AG04450 (cell line): ENCODE data around the gene PCK2. TPM values are rescaled to one million over a fixed set of nuclear protein-coding genes. Genes with fewer than 3 reads are reported as not detected.

Source experiments
- CTCF ChIA-PET: fragments of 300-600, 350-600 bp; formaldehyde crosslinking; extraction: SDS; loops from one replicate; lab custom pipeline; 2022; ENCODE audit warnings: antibody characterized with exemption, inconsistent platforms; lab: Charles Lee
- POLR2A ChIA-PET: fragments of 350-600 bp; formaldehyde crosslinking; extraction: SDS; loops from one replicate; lab custom pipeline; 2021; ENCODE audit warnings: antibody characterized with exemption, inconsistent platforms; lab: Yijun Ruan, JAX
- DNase-seq: peaks from one replicate; pipeline ENCODE4 v3.0.0-alpha.2; 2011; ENCODE audit warnings: low read depth, low spot score
- H3K27ac ChIP-seq: one replicate; pipeline ENCODE4 v1.5.1; 2012; ENCODE audit warnings: low read depth, low read length, control low read depth
- H3K27me3 ChIP-seq: one replicate; pipeline ENCODE4 v1.6.0; 2012; ENCODE audit warnings: low read length; ENCODE audit not compliant: control insufficient read depth, insufficient read depth
- H3K4me3 ChIP-seq: 2 replicates; pipeline ENCODE4 v1.5.1; 2011; ENCODE audit warnings: mild to moderate bottlenecking, low read depth, low read length, control low read depth
- H3K9me3 ChIP-seq: 2 replicates; pipeline ENCODE4 v1.5.1; 2012; ENCODE audit warnings: low read length; ENCODE audit not compliant: control insufficient read depth, insufficient read depth
- polyA plus RNA-seq: library from polyadenylated mRNA; depleted of rRNA; stranded (reverse); fragments of >200 nt; gene quantifications from 2 replicates; pipeline ENCODE4 v1.2.3, GENCODE V29; 2011
- TF ChIP-seq, protein P1 (sequence below): IDR thresholded peaks from 2 replicates; pipeline ENCODE4 v1.5.1; 2011; ENCODE audit warnings: low read depth, low read length, control low read depth, inconsistent platforms

PCK2 gene
- polyA plus RNA-seq, 1 experiment, result 47.0 TPM

DNA sequence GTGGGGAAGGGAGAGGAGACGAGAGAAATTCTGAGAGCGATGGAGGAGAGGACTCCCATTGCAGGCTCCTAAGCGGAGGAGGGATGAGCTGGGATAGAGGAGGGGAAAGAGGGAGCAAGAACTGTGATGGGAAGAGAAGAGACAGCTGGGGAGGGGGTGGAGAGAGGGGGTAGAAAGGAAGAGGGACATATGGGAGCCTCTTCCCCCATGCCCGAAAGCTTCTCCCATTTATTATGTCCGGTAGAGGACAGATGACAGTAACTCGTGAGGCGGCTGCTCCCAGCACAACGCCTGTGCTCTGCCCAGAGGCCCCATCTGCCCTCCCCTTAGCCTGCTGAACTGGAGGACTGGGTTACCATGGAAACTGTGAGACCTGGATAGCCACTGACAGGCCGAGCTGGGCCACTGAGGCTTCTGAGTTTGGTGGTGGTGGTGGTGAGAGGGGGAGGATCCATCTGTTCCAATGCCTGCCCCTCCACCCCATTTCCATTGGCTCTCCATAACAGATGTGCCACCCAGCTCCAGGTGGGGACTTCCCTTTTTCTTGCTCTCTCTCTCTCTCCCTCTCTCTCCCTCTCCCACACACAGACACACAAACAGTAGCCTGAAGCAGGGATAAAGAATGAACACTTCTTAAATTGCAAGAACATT lies 14.5 kb upstream of the PCK2 start:
- no peak for DNase-seq
- POLR2A ChIA-PET, result interaction anchor here (0.6 kb wide), 1 partner anchor 14 kb away, joined by 4 read pairs; no protein-coding TSS in a partner anchor
- Histone ChIP-seq H3K9me3 (no peaks in the 10 kb centered on the region; the same call in 1 of the 2 replicates), H3K27ac (no peak overlapping the region), H3K4me3 (no peak overlapping the region), H3K27me3 (peaks cover 63% of the 10 kb centered on the region)
- TF ChIP-seq, protein P1, sequence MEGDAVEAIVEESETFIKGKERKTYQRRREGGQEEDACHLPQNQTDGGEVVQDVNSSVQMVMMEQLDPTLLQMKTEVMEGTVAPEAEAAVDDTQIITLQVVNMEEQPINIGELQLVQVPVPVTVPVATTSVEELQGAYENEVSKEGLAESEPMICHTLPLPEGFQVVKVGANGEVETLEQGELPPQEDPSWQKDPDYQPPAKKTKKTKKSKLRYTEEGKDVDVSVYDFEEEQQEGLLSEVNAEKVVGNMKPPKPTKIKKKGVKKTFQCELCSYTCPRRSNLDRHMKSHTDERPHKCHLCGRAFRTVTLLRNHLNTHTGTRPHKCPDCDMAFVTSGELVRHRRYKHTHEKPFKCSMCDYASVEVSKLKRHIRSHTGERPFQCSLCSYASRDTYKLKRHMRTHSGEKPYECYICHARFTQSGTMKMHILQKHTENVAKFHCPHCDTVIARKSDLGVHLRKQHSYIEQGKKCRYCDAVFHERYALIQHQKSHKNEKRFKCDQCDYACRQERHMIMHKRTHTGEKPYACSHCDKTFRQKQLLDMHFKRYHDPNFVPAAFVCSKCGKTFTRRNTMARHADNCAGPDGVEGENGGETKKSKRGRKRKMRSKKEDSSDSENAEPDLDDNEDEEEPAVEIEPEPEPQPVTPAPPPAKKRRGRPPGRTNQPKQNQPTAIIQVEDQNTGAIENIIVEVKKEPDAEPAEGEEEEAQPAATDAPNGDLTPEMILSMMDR, result no peak
- CTCF ChIA-PET, result interaction anchor here (1.0 to 4.3 kb wide), 7 partner anchors 12 to 82 kb away, joined by 3 to 29 read pairs (median 5); partner anchors contain the start of genes IRF9 and PCK2

DNA sequence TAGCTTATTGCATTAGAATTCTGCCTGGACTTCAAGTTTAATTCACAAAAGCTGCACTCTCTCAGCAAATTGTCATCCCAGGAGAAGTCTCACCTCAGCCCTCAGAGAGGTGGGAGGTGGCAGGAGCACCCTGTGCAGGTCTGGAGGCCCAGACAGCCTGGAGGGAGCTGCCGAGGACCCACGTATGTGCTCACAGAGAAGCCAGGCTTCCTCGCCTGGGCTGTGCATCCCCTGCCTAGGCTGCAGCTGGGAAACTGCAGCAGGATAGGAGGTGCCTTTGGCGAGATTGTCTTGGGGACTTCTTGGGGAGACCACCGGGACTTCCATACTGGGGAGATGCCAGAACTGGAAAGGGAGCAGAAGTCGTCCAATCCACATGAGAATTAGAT lies 14.0 kb upstream of the PCK2 start:
- no peak for DNase-seq
- TF ChIP-seq, protein P1, result no peak
- ChIA-PET CTCF (interaction anchor here (1.0 to 4.3 kb wide), 6 partner anchors 11 to 81 kb away, joined by 3 to 29 read pairs (median 11); partner anchors contain the start of genes IRF9 and PCK2), POLR2A (interaction anchor here (0.6 to 2.1 kb wide), 2 partner anchors 13 to 22 kb away, joined by 4 to 6 read pairs; no protein-coding TSS in a partner anchor)
- no peaks in the 10 kb centered on the region; the same call in 1 of the 2 replicates for H3K9me3 ChIP-seq
- H3K27ac ChIP-seq, result no peak overlapping the region
- H3K27me3 ChIP-seq, result peaks cover 66% of the 10 kb centered on the region
- no peak overlapping the region for H3K4me3 ChIP-seq

DNA sequence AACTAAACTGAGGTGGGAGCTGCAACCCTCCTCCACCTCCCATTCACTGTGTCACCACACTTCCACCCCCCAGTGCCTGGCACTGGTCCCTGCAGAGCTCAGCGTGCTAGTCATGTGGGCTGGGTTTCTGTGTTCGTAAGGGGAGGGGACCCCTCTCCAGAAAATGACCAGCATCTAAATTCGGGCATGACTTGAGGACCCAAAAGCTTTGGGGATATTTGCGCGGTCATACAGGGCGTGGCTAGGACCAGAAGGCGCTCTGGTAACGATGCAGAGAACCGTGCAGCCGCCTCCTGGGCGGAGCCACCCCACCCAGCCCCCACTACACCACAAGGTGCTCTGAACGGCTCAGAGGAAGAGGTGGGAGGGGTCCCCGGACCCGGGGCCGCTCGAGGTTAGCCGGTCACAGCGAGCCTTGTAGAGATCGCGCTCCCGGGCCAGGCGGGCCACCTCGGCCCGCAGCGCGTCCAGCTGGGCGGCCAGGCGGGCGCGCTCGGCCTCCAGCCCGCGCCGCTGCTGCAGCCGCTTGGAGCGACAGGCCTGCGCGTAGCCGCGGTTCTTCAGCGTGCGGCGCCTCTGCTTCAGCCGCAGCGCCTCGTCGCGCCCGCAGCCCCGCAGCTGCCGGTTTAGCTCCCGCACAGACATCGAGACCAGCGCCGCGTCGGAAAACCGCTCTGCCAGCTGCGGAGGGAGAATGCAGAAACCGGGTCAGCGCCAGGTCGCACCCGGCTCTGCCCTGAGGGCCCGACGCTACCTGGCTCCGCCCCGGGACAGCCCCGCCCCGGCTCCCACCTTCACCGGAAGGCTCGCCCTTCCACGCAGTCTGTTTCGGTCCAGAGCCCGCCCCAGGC lies 13.0 kb upstream of the PCK2 start:
- ChIA-PET CTCF (interaction anchor here (1.4 to 4.3 kb wide), 6 partner anchors 9 to 80 kb away, joined by 4 to 29 read pairs (median 16); partner anchors contain the start of genes IRF9 and PCK2), POLR2A (interaction anchor here (0.6 to 2.1 kb wide), 2 partner anchors 23 to 29 kb away, joined by 3 to 6 read pairs; no protein-coding TSS in a partner anchor)
- Histone ChIP-seq H3K27ac (no peak overlapping the region), H3K4me3 (peak overlapping the region; percentile 58), H3K27me3 (peaks cover 68% of the 10 kb centered on the region), H3K9me3 (no peaks in the 10 kb centered on the region; the same call in 1 of the 2 replicates)
- TF ChIP-seq, protein P1, result no peak
- DNase-seq, result no peak

DNA sequence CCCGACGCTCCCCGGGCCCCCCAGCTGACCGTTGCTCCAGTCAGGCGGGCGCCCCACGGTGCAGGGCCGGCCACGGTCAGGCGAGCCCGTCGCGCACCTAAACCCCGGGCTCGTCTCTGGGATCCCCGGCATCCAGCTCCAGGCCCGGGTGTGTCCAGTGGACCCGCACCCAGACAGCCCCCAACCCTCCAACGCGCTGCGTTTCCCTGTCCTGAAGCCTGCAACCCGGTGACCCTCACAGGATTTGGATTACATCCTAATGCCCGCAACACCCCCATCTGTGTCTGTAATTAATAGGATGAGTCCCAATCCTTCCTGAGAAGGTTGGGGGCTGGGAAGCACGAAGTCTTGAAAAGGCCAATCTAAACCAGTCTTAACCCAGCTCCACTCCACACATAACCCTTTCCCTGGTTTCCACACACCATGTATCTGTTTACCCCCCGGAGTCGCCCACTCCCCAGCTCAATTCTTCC lies 12.3 kb upstream of the PCK2 start:
- CTCF ChIA-PET, result interaction anchor here (1.6 to 4.3 kb wide), 2 partner anchors 9 to 24 kb away, joined by 16 to 24 read pairs; no protein-coding TSS in a partner anchor
- Histone ChIP-seq H3K27me3 (peaks cover 72% of the 10 kb centered on the region), H3K27ac (no peak overlapping the region), H3K9me3 (no peaks in the 10 kb centered on the region; the same call in 1 of the 2 replicates), H3K4me3 (peak overlapping the region; percentile 58; the same call in 1 of the 2 replicates)
- TF ChIP-seq, protein P1, result no peak
- no peak for DNase-seq
- POLR2A ChIA-PET, result interaction anchor here (0.6 to 2.1 kb wide), 2 partner anchors 23 to 28 kb away, joined by 3 to 6 read pairs; no protein-coding TSS in a partner anchor
